ENCODE data around the gene ARPC1A.

DNA sequence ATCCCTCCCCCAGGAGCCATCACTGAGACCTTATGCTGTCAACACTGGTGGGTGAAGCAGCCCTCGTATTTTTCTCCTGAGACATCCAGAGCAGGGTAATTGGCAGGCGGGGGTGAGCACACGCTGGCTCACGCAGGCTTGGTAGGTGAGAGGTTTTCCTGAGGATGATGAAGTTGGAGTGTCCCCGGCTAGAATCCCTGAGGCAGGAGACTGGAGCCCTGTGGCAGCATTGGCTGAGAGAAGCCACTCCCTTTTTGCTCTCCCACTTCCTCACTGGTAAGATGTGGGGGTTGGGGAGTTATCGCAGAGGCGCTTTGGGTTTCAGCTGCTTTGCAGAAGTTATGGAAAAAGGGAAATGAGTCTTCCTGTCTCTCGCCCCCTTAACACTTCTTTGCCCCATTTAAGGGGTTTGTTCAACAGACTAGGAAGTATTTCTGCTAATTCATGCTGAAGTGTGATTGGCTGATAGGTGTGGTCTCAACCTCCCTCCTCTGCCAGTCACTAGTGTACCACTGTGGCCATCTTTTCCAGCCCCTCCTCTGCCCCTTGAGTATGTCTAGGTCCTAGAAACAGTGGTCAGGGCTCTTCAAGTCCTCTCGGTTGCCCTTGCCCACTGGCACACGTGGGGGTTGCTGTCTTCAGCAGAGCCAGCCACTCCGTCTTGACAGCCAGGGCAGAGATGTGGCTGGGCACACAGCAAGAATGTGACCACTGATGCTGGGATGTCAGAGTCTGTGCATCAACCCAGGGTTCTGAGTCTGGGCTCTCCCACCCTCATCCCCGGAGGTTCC is 54.5 kb downstream of the ARPC1A start:
- no peak for TF ChIP-seq CTCF (IDR thresholded peaks at IDR 0.05)
- TF ChIP-seq POLR2A (IDR thresholded peaks at IDR 0.05): no peak

All from right lobe of liver (tissue), 4 donors.